Stomach (tissue), 4 donors: Measurements from ENCODE around the gene KLHDC8A.

ENCODE experiments used
- EP300 ChIP-seq: sonication (generic); formaldehyde crosslinking; IDR thresholded peaks from one replicate; pipeline ENCODE4 v1.6.1; 2017; ENCODE audit warnings: antibody characterized with exemption
- POLR2A ChIP-seq, 4 donors: fragments of 450-650 bp; IDR thresholded peaks; one replicate each; pipeline ENCODE4 v1.6.1; 2016; ENCODE audit warnings: antibody characterized with exemption in 4 of 4, control low read depth in 2 of 4, mild to moderate bottlenecking in 1 of 4, moderate library complexity in 1 of 4
- POLR2AphosphoS5 ChIP-seq, 3 donors: sonication (generic); formaldehyde crosslinking; IDR thresholded peaks; one replicate each; pipeline ENCODE4 v1.6.1; 2016; ENCODE audit warnings: antibody characterized with exemption in 3 of 3
- TF ChIP-seq, protein P1 (sequence below), 7 experiments: fragments of 450-650 bp in 4 of 7; fragments of 200-600 bp in 3 of 7; sonication (generic) in 3 of 7; IDR thresholded peaks; one replicate each; pipeline ENCODE4 v1.5.1; 2016 to 2019; ENCODE audit warnings: antibody characterized with exemption in 7 of 7, control low read depth in 2 of 7, mild to moderate bottlenecking in 1 of 7

DNA sequence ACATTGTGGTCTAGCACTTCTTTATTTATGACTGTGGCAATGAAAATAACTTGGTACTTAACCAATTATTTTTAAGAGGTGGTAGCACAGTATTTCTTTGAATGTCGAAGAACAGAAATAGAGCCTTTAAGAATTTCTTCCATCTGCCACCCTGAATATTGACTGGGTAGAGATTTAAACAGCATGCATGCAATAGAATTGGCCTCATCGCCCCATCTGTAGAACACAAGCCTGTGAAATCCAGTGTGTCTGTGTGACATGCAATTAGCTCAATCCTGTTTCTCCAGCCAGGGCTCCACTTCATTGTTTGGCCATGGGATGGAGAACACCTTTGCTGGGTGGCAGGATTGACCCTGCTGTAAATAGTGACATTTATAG is 17.1 kb upstream of the KLHDC8A start:
- TF ChIP-seq, protein P1, sequence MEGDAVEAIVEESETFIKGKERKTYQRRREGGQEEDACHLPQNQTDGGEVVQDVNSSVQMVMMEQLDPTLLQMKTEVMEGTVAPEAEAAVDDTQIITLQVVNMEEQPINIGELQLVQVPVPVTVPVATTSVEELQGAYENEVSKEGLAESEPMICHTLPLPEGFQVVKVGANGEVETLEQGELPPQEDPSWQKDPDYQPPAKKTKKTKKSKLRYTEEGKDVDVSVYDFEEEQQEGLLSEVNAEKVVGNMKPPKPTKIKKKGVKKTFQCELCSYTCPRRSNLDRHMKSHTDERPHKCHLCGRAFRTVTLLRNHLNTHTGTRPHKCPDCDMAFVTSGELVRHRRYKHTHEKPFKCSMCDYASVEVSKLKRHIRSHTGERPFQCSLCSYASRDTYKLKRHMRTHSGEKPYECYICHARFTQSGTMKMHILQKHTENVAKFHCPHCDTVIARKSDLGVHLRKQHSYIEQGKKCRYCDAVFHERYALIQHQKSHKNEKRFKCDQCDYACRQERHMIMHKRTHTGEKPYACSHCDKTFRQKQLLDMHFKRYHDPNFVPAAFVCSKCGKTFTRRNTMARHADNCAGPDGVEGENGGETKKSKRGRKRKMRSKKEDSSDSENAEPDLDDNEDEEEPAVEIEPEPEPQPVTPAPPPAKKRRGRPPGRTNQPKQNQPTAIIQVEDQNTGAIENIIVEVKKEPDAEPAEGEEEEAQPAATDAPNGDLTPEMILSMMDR (IDR thresholded peaks at IDR 0.05): no peak
- TF ChIP-seq POLR2A (IDR thresholded peaks at IDR 0.05): no peak
- no peak for TF ChIP-seq POLR2AphosphoS5 (IDR thresholded peaks at IDR 0.05)
- TF ChIP-seq EP300: no peak
